WTC11 (cell line): ENCODE results near the gene SKAP2.

Experiments used
- CTCF ChIP-seq: fragments of 200-600 bp; IDR thresholded peaks from 2 replicates; pipeline ENCODE4 v1.8.0; 2022; ENCODE audit warnings: antibody characterized with exemption
- E2F5 ChIP-seq: sonication (generic); formaldehyde crosslinking; IDR thresholded peaks from 2 replicates; pipeline ENCODE4 v1.8.1; 2022; ENCODE audit warnings: mild to moderate bottlenecking, moderate library complexity, missing genetic modification reagents
- ELF4 ChIP-seq: sonication (generic); formaldehyde crosslinking; IDR thresholded peaks from 2 replicates; pipeline ENCODE4 v1.8.1; 2022; ENCODE audit warnings: low read depth, mild to moderate bottlenecking, moderate library complexity, missing genetic modification reagents
- EMX1 ChIP-seq: fragments of 250-450 bp; sonication (Bioruptor Pico); IDR thresholded peaks from 2 replicates; pipeline ENCODE4 v1.8.0; 2021; ENCODE audit warnings: mild to moderate bottlenecking
- FOXJ3 ChIP-seq: sonication (generic); formaldehyde crosslinking; IDR thresholded peaks from 2 replicates; pipeline ENCODE4 v1.9.0; 2021; ENCODE audit warnings: missing genetic modification reagents, mild to moderate bottlenecking, borderline replicate concordance
- FOXP1 ChIP-seq: sonication (generic); formaldehyde crosslinking; IDR thresholded peaks from 2 replicates; pipeline ENCODE4 v1.8.0; 2022; ENCODE audit warnings: missing genetic modification reagents, mild to moderate bottlenecking, moderate library complexity, borderline replicate concordance
- TP53 ChIP-seq: sonication (generic); formaldehyde crosslinking; IDR thresholded peaks from 2 replicates; pipeline ENCODE4 v1.8.1; 2023; ENCODE audit warnings: mild to moderate bottlenecking, missing genetic modification reagents
- ZNF232 ChIP-seq: sonication (generic); formaldehyde crosslinking; IDR thresholded peaks from 2 replicates; pipeline ENCODE4 v1.8.0; 2022; ENCODE audit warnings: mild to moderate bottlenecking, missing genetic modification reagents
- ZSCAN18 ChIP-seq: fragments of 250-450 bp; sonication (Bioruptor Pico); IDR thresholded peaks from 2 replicates; pipeline ENCODE4 v2.1.2; 2022; ENCODE audit warnings: mild to moderate bottlenecking, moderate library complexity

DNA sequence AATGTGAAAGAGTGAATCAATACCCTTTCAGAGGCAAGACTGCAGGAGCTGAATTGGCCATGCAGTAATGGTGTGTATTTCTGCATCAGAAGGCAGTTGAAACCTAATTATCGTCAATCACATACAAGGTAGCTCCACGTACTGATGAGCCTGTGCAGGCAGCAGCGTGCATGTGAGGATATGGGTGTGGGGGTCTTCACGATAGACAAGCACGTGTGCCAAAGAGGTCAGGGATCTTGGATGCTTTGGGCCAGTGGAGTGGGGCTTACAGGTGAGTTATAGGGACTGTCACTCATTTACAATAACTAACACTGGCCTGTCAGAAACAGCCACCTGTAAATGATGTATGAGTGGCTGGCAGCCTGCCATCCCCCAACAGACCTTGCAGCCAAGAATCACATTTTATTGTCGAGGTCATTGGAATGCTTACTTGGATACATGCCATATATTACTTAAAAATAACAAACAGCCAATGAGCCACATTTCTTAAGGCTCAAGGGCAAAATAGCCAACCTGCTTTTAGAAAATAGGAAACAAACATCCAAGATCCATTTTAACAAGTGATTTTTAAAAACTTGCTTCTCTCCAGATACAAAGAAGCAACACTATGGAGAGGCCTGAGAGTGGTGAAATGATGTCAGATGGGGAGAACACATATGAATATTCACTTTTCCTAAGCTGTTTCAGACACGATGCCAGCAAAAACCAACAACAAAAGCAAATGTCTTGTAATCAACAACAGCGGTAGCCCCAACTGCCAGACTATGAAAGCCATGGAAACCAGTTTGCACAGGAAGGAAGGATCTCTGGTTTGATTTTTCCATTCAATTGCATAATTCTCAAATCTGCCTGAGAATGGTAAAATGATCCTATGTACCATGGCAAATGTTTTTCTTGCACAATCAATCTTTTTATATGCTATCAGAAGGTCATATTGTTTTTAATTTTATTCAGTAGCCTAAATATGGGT is 210.7 kb downstream of the SKAP2 start:
- TF ChIP-seq EMX1 (CRISPR knock-in tag): no peak
- no peak for TF ChIP-seq CTCF
- no peak for TF ChIP-seq ZNF232 (CRISPR knock-in tag)
- no peak for TF ChIP-seq E2F5 (CRISPR knock-in tag)
- TF ChIP-seq ELF4 (CRISPR knock-in tag): no peak
- no peak for TF ChIP-seq FOXJ3 (CRISPR knock-in tag)
- no peak for TF ChIP-seq TP53
- TF ChIP-seq FOXP1 (CRISPR knock-in tag): no peak
- no peak for TF ChIP-seq ZSCAN18 (CRISPR knock-in tag)
